GM18520 (cell line): Measurements from ENCODE around the gene MUC13.

Experiments used
- ATAC-seq: cut with Tn5 transposase; IDR thresholded peaks from one replicate; pipeline ENCODE4 v1.9.1; 2021; ENCODE audit not compliant: unreplicated experiment

Gene MUC13

DNA sequence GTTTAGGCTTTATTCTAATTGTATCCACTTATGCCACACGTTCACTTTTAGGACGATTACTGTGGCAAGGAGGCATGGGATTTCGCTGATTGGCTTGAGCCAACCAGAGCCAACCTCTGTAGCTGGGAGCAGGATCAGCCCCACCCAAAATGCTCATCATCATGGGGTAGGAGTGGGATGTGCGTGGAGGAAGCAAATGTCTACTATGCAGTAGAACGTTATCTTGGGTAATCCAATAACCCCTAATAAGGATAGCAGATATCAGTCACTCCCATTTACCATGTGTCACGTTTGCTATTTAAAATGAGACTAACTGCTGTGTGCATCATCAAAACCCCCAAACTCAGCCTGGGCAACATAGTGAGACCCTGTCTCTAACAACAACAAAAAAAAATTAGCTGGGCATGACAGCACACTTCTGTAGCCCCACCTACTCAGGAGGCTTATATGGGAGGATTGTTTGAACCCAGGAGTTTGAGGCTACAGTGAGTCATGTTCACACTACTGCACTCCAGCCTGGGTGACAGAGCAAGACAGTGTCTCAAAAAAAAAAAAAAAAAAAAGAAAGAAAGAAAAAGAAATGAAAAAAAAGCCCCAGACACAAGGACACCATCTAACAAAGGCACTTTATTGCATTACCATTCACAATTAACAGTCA is 29.6 kb downstream of the MUC13 start:
- no peak for ATAC-seq

DNA sequence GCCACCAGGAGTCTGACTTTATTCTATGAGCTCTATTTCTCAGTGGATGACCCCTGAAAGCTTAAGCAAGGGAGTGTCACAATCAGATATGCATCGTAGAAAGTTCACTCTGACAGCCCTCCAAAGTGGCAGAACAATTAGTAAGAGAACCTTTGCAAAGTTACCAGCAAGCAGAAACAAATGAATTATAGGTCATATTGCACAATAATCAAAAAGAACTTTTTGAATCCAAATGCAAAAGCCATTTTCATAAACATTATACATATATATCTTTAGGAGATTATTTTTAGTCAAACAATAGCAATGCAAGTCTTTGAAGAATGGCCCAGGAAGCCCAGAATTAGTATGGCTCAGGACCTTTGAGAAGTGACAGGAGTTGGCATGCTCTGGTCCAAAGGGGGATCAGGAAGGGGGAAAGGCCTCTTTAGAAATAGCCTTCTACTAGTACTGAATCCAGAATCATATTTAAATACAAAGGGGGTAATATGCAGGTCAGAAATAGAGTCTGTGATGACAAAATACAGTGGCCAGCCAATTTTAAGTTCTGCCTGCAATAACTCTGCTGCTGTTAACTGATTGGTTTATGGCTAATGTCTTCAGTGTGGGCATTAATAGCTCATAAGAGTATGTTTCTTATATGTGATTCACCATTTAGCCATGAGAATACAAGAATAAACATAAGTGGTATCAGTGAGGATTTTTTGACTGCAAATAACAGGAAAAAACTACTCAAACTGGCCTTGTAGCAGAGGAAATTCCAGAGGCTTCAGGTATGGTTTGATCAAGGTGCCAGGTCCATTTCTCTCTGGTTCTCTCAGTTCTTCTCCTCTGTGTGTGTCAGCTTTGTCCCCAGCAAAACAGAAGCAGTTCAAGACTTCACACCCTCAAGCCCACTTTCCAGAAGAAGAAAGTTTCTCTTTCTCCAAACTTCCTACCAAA is 30.4 kb downstream of the MUC13 start:
- no peak for ATAC-seq

DNA sequence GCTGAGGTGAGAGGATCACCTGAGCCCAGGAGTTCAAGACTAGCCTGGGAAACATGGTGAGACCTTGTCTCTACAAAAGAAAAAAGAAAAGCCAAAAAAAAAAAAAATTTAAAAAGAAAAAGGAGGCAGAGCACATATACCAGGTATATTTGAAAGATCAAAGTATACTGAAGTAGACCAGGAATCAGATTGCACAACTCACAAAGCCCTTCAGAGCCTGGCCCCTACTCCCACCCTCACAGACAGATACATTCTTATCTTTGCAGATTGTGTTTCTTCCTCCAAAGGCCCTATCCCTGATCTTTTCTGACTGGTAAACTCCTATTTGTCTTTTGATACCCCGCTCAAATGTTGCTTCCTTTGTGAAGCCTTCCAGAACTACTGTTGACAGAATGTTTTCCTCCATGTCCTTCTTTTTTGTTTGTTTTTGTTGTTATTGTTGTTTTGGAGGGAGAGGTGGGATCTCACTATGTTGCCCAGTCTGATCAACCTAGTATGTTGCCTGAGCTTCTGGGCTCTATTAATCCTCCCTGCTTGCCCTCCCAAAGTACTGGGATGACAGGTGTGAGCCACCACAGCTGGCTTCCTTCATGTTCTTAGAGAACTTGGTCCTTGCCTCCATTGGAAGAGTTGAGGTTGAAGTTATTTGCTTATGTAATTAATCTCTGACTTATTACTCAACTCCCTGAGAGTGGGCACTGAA is 37.6 kb downstream of the MUC13 start:
- ATAC-seq: no peak

DNA sequence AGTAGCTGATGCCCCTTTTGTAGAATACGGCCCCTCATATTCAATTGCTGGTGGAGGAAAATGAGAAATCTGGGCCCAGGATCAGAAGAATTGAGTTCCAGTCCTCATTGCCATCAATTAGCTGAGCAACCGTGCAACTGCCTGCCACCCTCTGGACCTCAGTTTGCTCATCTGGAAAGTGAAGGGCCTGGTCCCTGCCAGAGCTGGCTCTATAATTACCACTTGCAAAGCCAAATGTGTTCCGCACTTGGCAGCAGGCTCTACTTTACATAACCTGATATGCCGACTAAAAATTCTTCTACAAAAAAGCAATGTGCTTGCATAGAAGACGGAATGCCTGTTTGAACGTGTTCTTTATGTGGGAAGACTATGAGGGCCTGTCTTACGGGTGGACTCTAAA is 38.8 kb downstream of the MUC13 start:
- no peak for ATAC-seq

DNA sequence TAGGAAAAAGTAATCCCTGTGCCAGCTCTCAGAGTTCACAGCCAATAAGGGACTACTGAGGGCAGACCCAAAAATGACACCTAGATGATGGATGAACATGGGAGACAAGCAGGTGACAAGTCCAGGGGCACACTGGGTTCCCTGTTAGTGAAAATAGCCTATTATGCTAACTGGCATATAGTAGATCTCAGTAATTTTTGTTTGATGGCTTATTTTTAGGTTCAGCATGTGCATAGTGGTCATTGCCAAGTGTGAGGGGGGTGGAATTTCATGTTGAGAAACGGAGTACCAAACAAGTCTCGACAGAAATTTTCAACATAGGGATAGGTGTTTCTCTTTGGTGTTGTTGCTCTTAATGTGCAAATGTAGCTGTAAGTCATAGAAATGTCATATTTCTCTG is 41.0 kb downstream of the MUC13 start:
- ATAC-seq: no peak

DNA sequence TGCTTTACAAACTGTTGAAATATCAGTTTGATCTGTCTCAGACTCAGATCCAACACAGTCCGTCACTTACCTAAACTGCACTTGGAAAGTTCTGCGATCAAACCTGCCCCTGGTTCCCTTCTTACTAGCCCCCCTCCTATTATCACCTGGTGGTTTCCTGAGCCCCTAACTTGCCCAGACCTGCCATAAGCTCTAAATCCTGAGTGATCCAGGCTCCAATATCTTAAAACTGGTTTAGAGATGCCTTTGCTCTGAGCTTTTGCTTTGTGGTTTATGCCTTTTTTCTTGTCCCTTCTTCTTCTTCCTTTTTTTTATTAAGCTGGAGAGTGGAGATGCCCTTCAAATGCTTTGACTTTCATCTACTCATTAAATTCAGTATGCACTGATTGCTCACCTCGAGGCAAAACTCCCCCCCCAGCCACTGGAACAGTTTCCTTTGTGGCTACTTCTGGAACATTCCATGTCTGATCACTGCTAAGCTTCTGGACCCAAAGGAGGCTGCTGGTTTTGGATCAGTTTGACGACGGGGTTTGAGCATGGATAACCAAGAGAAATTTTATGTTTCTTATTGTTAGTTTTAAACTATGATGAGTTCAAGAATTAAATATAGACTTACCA is 43.9 kb downstream of the MUC13 start:
- ATAC-seq: no peak

DNA sequence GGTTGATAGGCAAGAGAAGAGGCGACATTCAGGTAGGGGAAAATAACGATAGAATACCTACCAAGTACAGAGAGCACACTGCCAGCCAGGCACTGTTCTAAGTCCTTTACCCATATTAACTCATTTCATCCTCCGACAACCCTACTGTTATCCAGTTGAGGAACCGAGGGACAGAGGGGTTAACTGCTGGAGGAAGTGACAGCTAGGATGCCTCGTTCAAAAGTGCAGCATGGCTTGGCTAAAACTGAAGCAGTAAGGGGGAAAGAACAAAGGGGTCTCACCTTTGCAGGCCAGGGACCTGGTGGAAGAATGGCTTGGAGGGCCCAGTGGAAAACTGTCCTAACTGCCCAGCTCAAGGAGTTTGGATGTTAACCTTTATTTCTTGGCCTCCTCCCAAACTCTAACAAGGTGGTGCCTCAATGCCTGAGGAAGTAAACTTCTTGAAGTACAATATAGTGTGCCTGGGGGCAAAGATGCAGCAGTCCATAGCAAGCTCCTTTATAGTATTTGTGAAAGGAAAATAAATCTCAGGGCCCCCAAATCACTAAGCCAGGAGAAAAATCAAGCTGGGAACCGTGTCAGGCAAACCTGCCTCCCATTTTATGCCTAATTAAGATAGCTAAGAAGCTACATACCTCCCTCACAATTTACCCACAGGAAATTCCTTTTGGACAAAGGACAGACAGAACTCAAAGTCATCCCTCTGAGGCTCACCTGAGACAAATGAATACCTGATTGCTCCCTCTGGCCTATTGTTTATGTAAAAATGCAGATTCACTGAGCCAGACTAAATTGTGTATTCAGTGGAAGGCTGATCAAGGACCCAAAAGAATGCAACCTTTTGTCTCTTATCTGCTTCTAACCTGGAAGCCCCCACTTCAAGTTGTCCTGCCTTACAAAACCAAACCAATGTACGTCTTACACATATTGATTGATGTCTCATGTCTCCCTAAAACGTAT is 45.8 kb downstream of the MUC13 start:
- ATAC-seq: no peak

DNA sequence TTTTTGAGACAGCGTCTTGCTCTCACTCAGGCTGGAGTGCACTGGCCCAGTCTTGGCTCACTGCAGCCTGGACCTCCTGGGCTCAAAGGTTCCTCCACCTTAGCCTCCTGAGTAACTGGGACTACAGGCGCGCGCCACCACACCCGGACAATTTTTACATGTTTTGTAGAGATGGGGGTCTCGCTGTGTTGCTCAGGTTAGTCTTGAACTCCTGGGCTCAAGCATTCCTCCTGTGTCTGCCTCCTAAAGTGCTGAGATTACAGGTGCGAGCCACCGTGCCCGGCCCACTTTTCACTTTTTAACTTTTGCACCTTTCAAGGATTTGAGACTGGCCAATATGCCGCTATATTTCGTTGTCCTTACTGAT is 46.6 kb downstream of the MUC13 start:
- no peak for ATAC-seq

DNA sequence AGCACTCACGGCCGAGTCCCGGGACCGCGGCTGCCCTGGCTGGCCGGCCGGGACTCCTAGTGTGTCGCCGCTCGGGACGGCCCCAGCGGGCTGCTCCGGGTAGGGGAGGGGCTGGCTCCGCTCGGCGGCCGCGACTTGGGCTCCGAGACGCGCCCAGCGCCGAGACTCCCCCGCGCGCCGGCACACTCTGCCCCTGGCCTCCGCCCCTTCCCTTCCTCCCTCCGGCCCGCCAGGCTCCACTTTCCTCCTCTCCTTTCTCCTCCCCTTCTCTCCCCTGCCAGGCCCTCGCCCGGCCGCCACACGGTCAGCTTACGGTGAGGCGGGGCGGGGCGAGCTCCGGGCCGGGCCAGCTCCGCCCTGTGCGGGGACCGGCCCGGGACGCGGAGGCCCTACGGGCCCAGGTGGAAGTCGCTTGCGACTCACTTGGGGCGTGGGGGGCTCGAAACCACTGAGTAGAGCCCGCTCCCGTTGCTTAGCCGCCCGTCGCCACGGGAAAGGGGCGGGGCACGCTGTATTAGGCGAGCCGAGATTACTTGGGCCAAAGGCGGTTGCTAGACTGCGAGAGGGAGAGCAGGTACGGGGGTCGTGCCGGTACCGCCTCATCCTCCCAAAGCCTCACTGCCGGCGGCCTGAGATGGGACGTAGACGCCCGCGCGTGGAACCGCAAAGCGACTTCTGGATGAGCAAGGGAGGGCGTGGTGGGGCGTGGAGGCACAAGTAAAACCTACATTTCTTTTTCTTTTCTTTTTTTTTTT is 47.2 kb downstream of the MUC13 start, which contains the start of gene ITGB5:
ITGB5 (minus strand) TSS at position 189 of the 755 bp plus-strand sequence. CDS start 365 bp downstream, outside the sequence.
- ATAC-seq: peak; percentile 52

DNA sequence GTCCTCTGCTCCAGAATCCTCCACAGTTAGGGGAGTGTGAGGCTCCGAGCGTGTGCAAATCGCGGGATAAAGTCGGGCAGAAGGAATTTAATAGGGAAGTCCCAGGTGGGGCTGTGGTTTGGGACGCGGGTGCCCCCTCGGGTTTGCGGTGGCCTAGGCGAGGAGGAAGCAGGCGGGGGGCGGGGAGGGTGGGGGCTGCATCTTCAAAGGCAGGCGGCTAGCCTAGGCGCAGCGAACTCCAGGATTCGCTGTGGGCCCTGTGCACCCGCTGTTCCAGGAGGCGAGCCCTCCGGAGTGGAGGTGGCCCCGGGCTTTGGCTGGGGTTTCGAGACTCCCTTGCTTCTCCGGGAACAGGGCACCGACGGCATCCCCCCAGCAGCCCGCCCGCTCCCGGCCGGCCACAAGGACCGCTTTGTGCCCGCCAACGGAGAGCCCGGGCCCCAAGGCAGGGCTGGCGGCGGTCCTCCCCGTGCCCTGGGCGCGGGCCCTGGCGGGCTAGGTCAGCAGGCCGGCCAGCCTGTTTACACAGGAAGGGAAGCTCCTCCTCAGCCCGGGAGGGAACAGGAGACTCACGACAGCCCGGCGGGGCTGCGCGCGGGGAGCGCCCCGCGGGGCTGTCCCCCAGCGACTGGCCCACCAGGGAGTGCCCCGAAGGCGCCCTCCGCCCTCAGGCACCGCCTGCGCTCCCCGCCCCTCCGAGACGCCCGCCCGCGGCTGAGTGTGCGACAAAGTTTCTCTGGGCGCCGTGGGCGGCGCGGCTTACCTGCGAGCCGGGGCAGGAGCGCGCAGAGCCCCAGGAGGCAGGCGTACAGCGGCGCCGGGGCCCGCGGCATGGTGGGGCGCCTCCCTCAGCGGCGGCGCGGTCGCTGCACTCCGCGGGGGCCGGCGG is 48.1 kb downstream of the MUC13 start:
- ATAC-seq: peak; percentile 25

DNA sequence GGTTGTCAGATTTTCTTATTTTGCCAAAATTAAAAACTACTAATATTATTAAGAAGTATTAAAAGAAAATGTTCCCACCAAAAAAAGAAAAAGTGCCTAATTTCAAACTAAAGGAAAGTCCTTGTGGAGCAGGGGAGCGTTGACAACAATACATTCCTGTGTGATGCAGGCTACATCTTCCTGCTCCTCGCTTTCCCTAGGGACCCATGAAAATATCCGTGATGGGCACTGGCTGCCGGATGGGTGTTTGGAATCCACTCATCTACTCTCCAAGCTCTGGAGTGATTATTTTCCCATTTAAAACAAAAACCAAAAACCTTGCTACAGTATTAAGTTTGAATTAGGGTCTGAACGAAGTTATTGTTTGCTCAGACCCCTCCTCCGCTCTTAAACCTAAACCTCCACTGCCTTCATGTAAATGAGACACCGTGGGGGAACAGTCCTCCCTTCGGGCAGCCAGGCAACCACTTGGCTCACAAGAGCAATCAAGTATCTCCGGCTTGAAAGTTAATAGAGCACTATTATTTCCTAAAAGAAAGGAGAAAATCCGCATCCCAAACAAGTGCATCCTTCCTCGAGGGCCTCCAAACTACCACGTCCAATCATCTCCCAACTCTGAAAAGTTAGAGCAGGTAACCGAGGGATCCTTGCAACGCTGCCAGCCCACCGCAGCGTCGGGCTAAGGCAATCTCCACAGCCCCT is 48.9 kb downstream of the MUC13 start:
- ATAC-seq: no peak

DNA sequence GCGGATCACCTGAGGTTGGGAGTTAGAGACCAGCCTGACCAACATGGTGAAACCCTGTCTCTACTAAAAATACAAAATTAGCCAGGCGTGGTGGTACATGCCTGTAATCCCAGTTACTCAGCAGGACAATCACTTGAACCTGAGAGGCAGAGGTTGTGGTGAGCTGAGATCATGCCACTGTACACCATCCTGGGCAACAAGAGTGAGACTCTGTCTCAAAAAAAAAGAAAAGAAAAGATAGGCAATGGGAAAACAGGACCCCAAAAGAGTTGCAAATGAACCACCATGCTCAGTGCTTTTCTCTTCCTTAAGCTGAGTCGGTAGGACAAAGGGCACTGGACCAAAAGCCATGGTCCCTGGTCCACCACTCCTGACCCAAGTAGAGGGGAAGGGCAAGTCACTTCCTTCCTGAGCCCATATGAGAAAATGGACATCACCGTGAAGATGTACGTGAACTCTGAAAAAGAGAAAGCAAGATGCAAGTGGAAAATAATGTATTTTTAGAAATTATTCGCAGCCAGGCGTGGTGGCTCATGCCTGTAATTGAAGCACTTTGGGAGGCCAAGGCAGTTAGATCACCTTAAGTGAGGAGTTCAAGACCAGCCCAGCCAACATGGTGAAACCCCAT is 50.0 kb downstream of the MUC13 start:
- no peak for ATAC-seq

DNA sequence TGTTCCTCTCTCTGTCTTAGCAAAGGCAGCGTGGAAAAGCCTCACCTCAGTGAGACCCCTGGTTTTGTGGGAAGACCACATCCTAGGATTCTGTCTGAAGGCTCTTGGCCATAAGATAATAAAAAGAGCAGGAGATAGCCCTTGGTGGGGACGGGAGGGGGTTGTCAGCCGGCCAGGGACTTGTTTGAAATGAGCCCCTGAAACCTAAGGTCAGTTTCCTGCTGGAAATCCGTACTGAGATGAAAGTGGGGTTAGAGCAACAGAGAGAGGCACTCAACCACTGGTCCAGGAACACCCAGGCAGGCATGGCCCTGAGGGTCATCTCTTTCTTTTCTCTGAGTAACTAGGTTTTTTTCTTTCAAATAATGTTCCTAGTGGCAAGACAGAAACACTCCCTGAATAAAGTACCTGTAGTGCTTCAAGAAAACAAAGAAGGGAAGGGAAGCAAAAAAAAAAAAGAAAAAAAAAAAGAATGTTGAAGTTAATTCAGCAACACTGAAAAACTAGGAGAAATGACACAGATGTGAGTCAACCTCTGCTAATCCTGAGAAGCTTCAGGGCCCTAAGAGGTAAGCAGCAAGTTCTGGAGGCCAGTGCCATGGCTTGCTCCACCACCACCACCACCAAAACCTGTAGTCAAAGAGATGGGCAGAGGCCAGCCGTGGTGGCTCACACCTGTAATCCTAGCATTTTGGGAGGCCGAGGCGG is 50.6 kb downstream of the MUC13 start:
- no peak for ATAC-seq

DNA sequence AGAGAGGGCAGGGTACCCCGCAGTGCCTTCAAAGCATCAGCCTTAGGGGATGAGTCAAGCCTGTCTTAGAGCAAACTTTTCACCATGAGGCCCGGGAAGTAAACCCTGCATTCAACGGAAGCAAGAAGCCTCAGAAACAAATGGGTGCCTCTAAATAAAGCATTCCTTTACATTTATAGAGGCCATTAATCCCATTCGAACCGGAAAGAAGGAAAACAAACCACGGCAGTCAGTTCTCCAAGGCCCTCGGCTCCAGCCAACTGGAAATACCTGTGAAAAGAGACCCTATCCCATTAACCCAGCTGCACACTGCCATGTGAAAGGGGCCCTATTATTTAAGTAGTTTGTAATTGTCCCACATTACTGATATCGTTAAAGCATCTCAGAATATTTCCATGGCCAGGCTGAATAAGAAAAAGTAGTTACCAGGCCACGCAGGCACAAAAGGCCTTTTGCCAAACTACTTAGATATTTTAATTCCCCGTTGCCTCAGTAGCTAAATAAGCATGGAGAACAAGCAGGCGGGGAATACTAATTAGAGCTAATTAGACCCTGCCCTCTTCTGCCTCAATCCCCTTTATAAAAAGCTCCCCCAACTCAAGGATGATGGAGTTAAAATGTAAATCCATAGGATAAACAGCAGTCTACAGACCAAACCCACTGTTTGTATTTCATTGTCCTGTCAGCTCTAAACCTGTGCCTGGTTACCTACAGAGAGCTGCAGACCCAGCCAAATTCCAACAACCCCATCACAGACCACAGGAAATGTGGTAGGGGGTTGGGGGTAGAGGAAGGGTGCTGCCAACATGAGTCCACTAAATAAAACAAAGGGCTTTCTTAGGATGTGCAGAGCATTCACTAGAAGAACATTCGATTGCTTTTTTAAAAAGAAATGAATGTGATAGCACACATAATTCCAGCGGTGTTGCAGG is 51.5 kb downstream of the MUC13 start:
- no peak for ATAC-seq

DNA sequence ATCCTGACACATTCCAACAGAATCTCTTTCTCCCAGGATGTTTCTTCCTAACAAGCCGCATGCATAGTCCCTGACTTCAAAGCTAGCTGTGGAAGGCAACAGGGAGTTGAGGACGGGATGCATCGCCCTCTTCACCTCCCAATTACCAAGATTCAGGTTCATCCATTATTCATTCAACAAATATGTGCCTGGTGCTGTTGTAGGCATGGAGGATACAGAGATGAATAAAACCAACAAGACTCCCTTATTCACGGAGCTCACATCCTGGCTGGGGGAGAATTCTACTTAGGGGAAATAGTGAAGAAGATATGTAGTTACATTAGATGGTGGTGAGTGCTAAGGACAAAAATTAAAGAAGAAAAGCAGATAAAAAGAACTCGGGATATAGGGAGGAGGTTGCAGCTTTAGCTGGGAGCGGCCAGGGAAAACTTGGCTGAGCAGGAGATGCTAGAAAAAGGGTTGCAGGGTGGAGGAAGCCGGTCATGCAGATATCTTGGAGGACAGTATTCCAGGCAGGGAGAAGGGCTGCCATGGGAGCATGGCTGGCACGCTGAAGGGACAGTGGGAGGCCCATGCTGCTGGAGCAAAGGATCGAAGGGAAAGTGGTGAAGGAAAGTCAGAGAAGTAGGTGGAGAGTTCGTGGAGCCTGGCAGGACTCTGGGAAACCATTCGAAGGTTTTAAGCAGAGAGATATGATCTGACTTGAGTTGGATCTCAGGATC is 52.4 kb downstream of the MUC13 start:
- ATAC-seq: no peak
